ENCODE measurements around the gene SEMA3A. TPM values are rescaled to one million over a fixed set of nuclear protein-coding genes. Genes with fewer than 3 reads are reported as not detected.

The SEMA3A gene
- total RNA-seq, 1 experiment from 2014 or later, result 14.2 TPM

GRCh38 chr7:84138411-84138810, 56.2 kb downstream of the SEMA3A start:
- H4K20me1 ChIP-seq (ENCODE audit: insufficient read depth), result no peaks in the 10 kb centered on the region
- H3K27ac ChIP-seq (ENCODE audit: low read depth, low read length), result no peak overlapping the region

More at GRCh38 chr7:84138411-84138810, 56.2 kb downstream of the SEMA3A start:
- H3K9me2 ChIP-seq (ENCODE audit: insufficient read depth), result no peaks in the 10 kb centered on the region
- H3K27me3 ChIP-seq (ENCODE audit: insufficient read depth, low read length), result no peaks in the 10 kb centered on the region
- H3K4me3 ChIP-seq (replicated peaks in 1 of 2; ENCODE audit: low read depth in 1 of 2, low read length in 2 of 2), result no peak overlapping the region
- no peak overlapping the region for H2AFZ ChIP-seq (ENCODE audit: low read depth, low read length, poor library complexity, severe bottlenecking)
- BruUV-seq (replicated peaks), result no TSS peak
- CTCF ChIA-PET, result no interaction called here
- ATAC-seq (no peak), DNase-seq (ENCODE audit: low read depth, low spot score) (no peak)
- H3K9me3 ChIP-seq (ENCODE audit: control insufficient read depth in 1 of 2, insufficient read depth in 1 of 2, low read depth in 1 of 2, low read length in 2 of 2), result no peaks in the 10 kb centered on the region
- H3K4me2 ChIP-seq (ENCODE audit: low read length), result no peak overlapping the region
- TF ChIP-seq MAX (IDR thresholded peaks at IDR 0.05) (no peak), YY1 (IDR thresholded peaks at IDR 0.05; ENCODE audit: extremely low read depth, insufficient replicate concordance, low read depth, low read length) (no peak), TCF7L2 (IDR thresholded peaks at IDR 0.05; ENCODE audit: borderline replicate concordance, extremely low read depth, insufficient read depth, insufficient read length) (no peak), CBX3 (IDR thresholded peaks at IDR 0.05; ENCODE audit: low read depth) (no peak), SIN3A (IDR thresholded peaks at IDR 0.05; ENCODE audit: low read depth) (no peak), REST (IDR thresholded peaks at IDR 0.05; ENCODE audit: low read depth) (no peak), EZH2phosphoT487 (IDR thresholded peaks at IDR 0.05; ENCODE audit: borderline replicate concordance) (no peak), ZBTB33 (IDR thresholded peaks at IDR 0.05; ENCODE audit: extremely low read depth, insufficient replicate concordance, low read length) (no peak), EZH2 (IDR thresholded peaks at IDR 0.05) (no peak), CEBPB (IDR thresholded peaks at IDR 0.05; ENCODE audit: low read depth) (no peak), CTCF (IDR thresholded peaks at IDR 0.05 in 2 of 3, conservative IDR thresholded peaks at IDR 0.05 in 1 of 3; ENCODE audit: borderline replicate concordance in 1 of 3, insufficient read depth in 1 of 3, low read depth in 2 of 3, low read length in 2 of 3) (no peak), ZFX (IDR thresholded peaks at IDR 0.05) (no peak), ELF1 (IDR thresholded peaks at IDR 0.05; ENCODE audit: borderline replicate concordance, low read depth) (no peak), EGR1 (IDR thresholded peaks at IDR 0.05; ENCODE audit: low read depth) (no peak), FOSL1 (IDR thresholded peaks at IDR 0.05; ENCODE audit: low read depth) (no peak)
- RAD21 ChIA-PET (ENCODE audit: low non-redundant PET in 1 of 2, low total read pairs in 2 of 2, uncharacterized antibody in 2 of 2, unreplicated experiment in 2 of 2), result no interaction called here
- no peaks in the 10 kb centered on the region for H3K4me1 ChIP-seq (ENCODE audit: control insufficient read depth in 1 of 2, insufficient read depth in 2 of 2, low read length in 2 of 2)
- POLR2A ChIA-PET, result no interaction called here
- intact Hi-C loops (cut with micrococcal nuclease), result no loop called here
- no peak overlapping the region for H3K9ac ChIP-seq (ENCODE audit: low read length)
- no peaks in the 10 kb centered on the region for H3K36me3 ChIP-seq (ENCODE audit: control insufficient read depth in 1 of 2, insufficient read depth in 2 of 2, low read length in 2 of 2)
- no peaks in the 10 kb centered on the region for H3K79me2 ChIP-seq (ENCODE audit: insufficient read depth, low read length)
